HG03558 (cell line): ENCODE measurements around the gene ABCG4.
"Not testable (repeated sequence)": the region's sequence is repeated elsewhere in the genome, so short reads cannot be mapped to it uniquely, and the experiment has no call there.

Experiments
- ATAC-seq: cut with Tn5 transposase; IDR thresholded peaks from one replicate; pipeline ENCODE4 v1.9.1; 2021; ENCODE audit warnings: moderate number of reproducible peaks; ENCODE audit not compliant: unreplicated experiment; ENCODE audit errors: extremely low read depth

ABCG4 gene

GRCh38 chr11:119152604-119153003 is 3.8 kb downstream of the ABCG4 start:
- ATAC-seq, result no peak

GRCh38 chr11:119153049-119153818 is 4.4 kb downstream of the ABCG4 start:
- ATAC-seq, result no peak

GRCh38 chr11:119154178-119154577 is 5.3 kb downstream of the ABCG4 start:
- no peak for ATAC-seq

GRCh38 chr11:119155733-119156492 is 7.1 kb downstream of the ABCG4 start:
- ATAC-seq, result no peak

- ATAC-seq, result no peak
These were observed 7.6 kb downstream of the ABCG4 start for GRCh38 chr11:119156496-119156895.

GRCh38 chr11:119157063-119157462 is 8.2 kb downstream of the ABCG4 start:
- no peak for ATAC-seq

- ATAC-seq, result no peak
These were observed 9.6 kb downstream of the ABCG4 start for GRCh38 chr11:119158467-119158866.

- no peak for ATAC-seq
These were observed 11.3 kb downstream of the ABCG4 start for GRCh38 chr11:119160151-119160550.

- no peak for ATAC-seq
These were observed 13.0 kb downstream of the ABCG4 start for GRCh38 chr11:119161871-119162270.

- no peak for ATAC-seq
These were observed 17.7 kb downstream of the ABCG4 start for GRCh38 chr11:119166368-119167076.

GRCh38 chr11:119167077-119167458 is 18.2 kb downstream of the ABCG4 start:
- not testable (repeated sequence) for ATAC-seq

GRCh38 chr11:119167933-119168332 is 19.1 kb downstream of the ABCG4 start:
- ATAC-seq, result no peak

- peak; percentile 69 for ATAC-seq
These were observed 19.8 kb downstream of the ABCG4 start, which contains the start of gene NLRX1 for GRCh38 chr11:119168471-119169281. Gene NLRX1, plus strand, starts transcription at chr11:119168725. Its CDS starts 2,679 bp downstream, at chr11:119171404.

- ATAC-seq, result no peak
These were observed 20.4 kb downstream of the ABCG4 start for GRCh38 chr11:119169282-119169719.

- ATAC-seq, result no peak
These were observed 23.7 kb downstream of the ABCG4 start for GRCh38 chr11:119172513-119172912.

- ATAC-seq, result no peak
These were observed 24.6 kb downstream of the ABCG4 start for GRCh38 chr11:119173453-119173852.

GRCh38 chr11:119175493-119176077 is 26.7 kb downstream of the ABCG4 start:
- no peak for ATAC-seq

GRCh38 chr11:119178166-119178680 is 29.4 kb downstream of the ABCG4 start:
- no peak for ATAC-seq

GRCh38 chr11:119179342-119179741 is 30.5 kb downstream of the ABCG4 start:
- no peak for ATAC-seq
